Retinal pigment epithelial cell (primary cell): ENCODE data around the gene XRRA1.
A peak's percentile ranks its signal among the peaks of the same experiment; 100 is the strongest.
"Not testable (repeated sequence)": the region's sequence is repeated elsewhere in the genome, so short reads cannot be mapped to it uniquely, and the experiment has no call there.

Experiments
- DNase-seq: peaks from one replicate; pipeline ENCODE4 v3.0.0-alpha.2; 2010; ENCODE audit warnings: low read depth
- H3K4me3 ChIP-seq: 2 replicates; pipeline ENCODE4 v1.5.1; 2011; ENCODE audit warnings: mild to moderate bottlenecking, low read length, control low read depth, moderate library complexity
- CTCF ChIP-seq: conservative IDR thresholded peaks from 2 replicates; pipeline ENCODE4 v1.5.1; 2011; ENCODE audit warnings: low read depth, low read length, control low read depth, inconsistent platforms

XRRA1 gene

GRCh38 chr11:74948898-74949752, at the start of gene XRRA1, which contains the start of gene SPCS2:
XRRA1 (minus strand) TSS chr11:74949091; CDS start chr11:74940878, 8,213 bp downstream.
SPCS2 (plus strand) TSS chr11:74949266; CDS start chr11:74949286, 20 bp downstream.
- DNase-seq, result peak; percentile 97
- no peak for TF ChIP-seq CTCF
- H3K4me3 ChIP-seq, result peak within 1 kb of the TSS; percentile 100

- no peak for DNase-seq
- TF ChIP-seq CTCF, result no peak
- H3K4me3 ChIP-seq, result no peak overlapping the region
These were observed 44.0 kb upstream of the XRRA1 start for GRCh38 chr11:74992852-74993251.

- TF ChIP-seq CTCF, result no peak
- H3K4me3 ChIP-seq, result no peak overlapping the region
- no peak for DNase-seq
These were observed 42.0 kb upstream of the XRRA1 start for GRCh38 chr11:74990941-74991340.

- not testable (repeated sequence) for DNase-seq, H3K4me3 ChIP-seq
These were observed 41.3 kb upstream of the XRRA1 start for GRCh38 chr11:74990150-74990549.

GRCh38 chr11:74989260-74989638, 40.4 kb upstream of the XRRA1 start:
- H3K4me3 ChIP-seq, result peak overlapping the region; percentile 87
- no peak for DNase-seq
- TF ChIP-seq CTCF, result no peak

GRCh38 chr11:74988541-74989259, 39.8 kb upstream of the XRRA1 start, which contains the start of gene NEU3:
NEU3 (plus strand) TSS chr11:74988933; CDS start chr11:74989061, 128 bp downstream.
- no peak for TF ChIP-seq CTCF
- peak; percentile 44 for DNase-seq
- peak within 1 kb of the TSS; percentile 87 for H3K4me3 ChIP-seq

- TF ChIP-seq CTCF, result no peak
- H3K4me3 ChIP-seq, result no peak overlapping the region
- no peak for DNase-seq
These were observed 35.8 kb upstream of the XRRA1 start for GRCh38 chr11:74984730-74985129.
